Activated naive CD8-positive, alpha-beta T cell treated with anti-CD3 and anti-CD28 coated beads for 36 hours (primary cell): ENCODE measurements around the gene CHDH. TPM values are rescaled to one million over a fixed set of nuclear protein-coding genes. Genes with fewer than 3 reads are reported as not detected.

ENCODE experiments used
- DNase-seq: peaks from one replicate; pipeline ENCODE4 v3.0.0; 2021
- H3K27ac Mint-ChIP-seq: one replicate; pipeline ENCODE4 v1.8.0; 2022; ENCODE audit warnings: mild to moderate bottlenecking, moderate library complexity, mixed read lengths
- H3K27me3 Mint-ChIP-seq: one replicate; pipeline ENCODE4 v1.8.0; 2022; ENCODE audit warnings: mild to moderate bottlenecking, mixed read lengths
- H3K36me3 Mint-ChIP-seq: one replicate; pipeline ENCODE4 v1.8.0; 2021; ENCODE audit warnings: mild to moderate bottlenecking, mixed read lengths
- H3K4me1 Mint-ChIP-seq: one replicate; pipeline ENCODE4 v1.8.0; 2021; ENCODE audit warnings: mixed read lengths
- H3K4me3 Mint-ChIP-seq: one replicate; pipeline ENCODE4 v1.8.0; 2022; ENCODE audit warnings: mild to moderate bottlenecking, moderate library complexity, mixed read lengths
- H3K9me3 Mint-ChIP-seq: one replicate; pipeline ENCODE4 v1.8.0; 2022; ENCODE audit warnings: mixed read lengths
- total RNA-seq, 2 experiments: library from RNA; stranded (reverse); gene quantifications; one replicate each; pipeline ENCODE4 v1.2.3, GENCODE V29; 2021

Gene CHDH
- total RNA-seq, 2 experiments from 2014 or later, result 0.08 to 0.10 TPM

- Mint-ChIP-seq H3K27me3 (peaks cover 4% of the 10 kb centered on the region), H3K27ac (no peak overlapping the region), H3K9me3 (no peaks in the 10 kb centered on the region), H3K36me3 (no peaks in the 10 kb centered on the region), H3K4me1 (no peaks in the 10 kb centered on the region), H3K4me3 (no peak overlapping the region)
- DNase-seq, result no peak
These were observed 33.8 kb downstream of the CHDH start for GRCh38 chr3:53812434-53812833.

- no peaks in the 10 kb centered on the region for H3K36me3 Mint-ChIP-seq
- no peak overlapping the region for H3K27ac Mint-ChIP-seq
- H3K4me3 Mint-ChIP-seq, result no peak overlapping the region
- no peaks in the 10 kb centered on the region for H3K4me1 Mint-ChIP-seq
- H3K27me3 Mint-ChIP-seq, result peaks cover 4% of the 10 kb centered on the region
- DNase-seq, result no peak
- no peaks in the 10 kb centered on the region for H3K9me3 Mint-ChIP-seq
These were observed 34.9 kb downstream of the CHDH start for GRCh38 chr3:53811143-53811927.

- H3K27ac Mint-ChIP-seq, result no peak overlapping the region
- H3K4me3 Mint-ChIP-seq, result no peak overlapping the region
- H3K36me3 Mint-ChIP-seq, result no peaks in the 10 kb centered on the region
- no peak for DNase-seq
- no peaks in the 10 kb centered on the region for H3K4me1 Mint-ChIP-seq
- H3K9me3 Mint-ChIP-seq, result no peaks in the 10 kb centered on the region
- peaks cover 4% of the 10 kb centered on the region for H3K27me3 Mint-ChIP-seq
These were observed 36.3 kb downstream of the CHDH start for GRCh38 chr3:53809764-53810400.

GRCh38 chr3:53809267-53809666 is 37.0 kb downstream of the CHDH start:
- no peak overlapping the region for H3K4me3 Mint-ChIP-seq
- H3K27ac Mint-ChIP-seq, result no peak overlapping the region
- H3K4me1 Mint-ChIP-seq, result no peaks in the 10 kb centered on the region
- H3K9me3 Mint-ChIP-seq, result no peaks in the 10 kb centered on the region
- peaks cover 4% of the 10 kb centered on the region for H3K27me3 Mint-ChIP-seq
- no peak for DNase-seq
- H3K36me3 Mint-ChIP-seq, result no peaks in the 10 kb centered on the region

GRCh38 chr3:53808496-53808895 is 37.7 kb downstream of the CHDH start:
- no peaks in the 10 kb centered on the region for H3K36me3 Mint-ChIP-seq
- H3K4me1 Mint-ChIP-seq, result no peaks in the 10 kb centered on the region
- H3K27me3 Mint-ChIP-seq, result peaks cover 4% of the 10 kb centered on the region
- no peak overlapping the region for H3K4me3 Mint-ChIP-seq
- H3K27ac Mint-ChIP-seq, result no peak overlapping the region
- no peaks in the 10 kb centered on the region for H3K9me3 Mint-ChIP-seq
- no peak for DNase-seq

- Mint-ChIP-seq H3K9me3 (no peaks in the 10 kb centered on the region), H3K27me3 (peaks cover 4% of the 10 kb centered on the region), H3K4me3 (no peak overlapping the region), H3K36me3 (no peaks in the 10 kb centered on the region), H3K27ac (no peak overlapping the region), H3K4me1 (no peaks in the 10 kb centered on the region)
- DNase-seq, result no peak
These were observed 39.0 kb downstream of the CHDH start for GRCh38 chr3:53807117-53807810.

GRCh38 chr3:53806182-53807116 is 39.8 kb downstream of the CHDH start:
- Mint-ChIP-seq H3K36me3 (no peaks in the 10 kb centered on the region), H3K27me3 (peaks cover 4% of the 10 kb centered on the region), H3K4me3 (no peak overlapping the region), H3K4me1 (no peaks in the 10 kb centered on the region), H3K27ac (no peak overlapping the region), H3K9me3 (no peaks in the 10 kb centered on the region)
- DNase-seq, result no peak

- no peak overlapping the region for H3K27ac Mint-ChIP-seq
- DNase-seq, result no peak
- no peaks in the 10 kb centered on the region for H3K36me3 Mint-ChIP-seq
- H3K4me1 Mint-ChIP-seq, result no peaks in the 10 kb centered on the region
- H3K27me3 Mint-ChIP-seq, result peaks cover 4% of the 10 kb centered on the region
- H3K4me3 Mint-ChIP-seq, result no peak overlapping the region
- H3K9me3 Mint-ChIP-seq, result no peaks in the 10 kb centered on the region
These were observed 40.6 kb downstream of the CHDH start for GRCh38 chr3:53805463-53806159.

GRCh38 chr3:53804697-53805462 is 41.3 kb downstream of the CHDH start:
- Mint-ChIP-seq H3K27me3 (peaks cover 4% of the 10 kb centered on the region), H3K4me1 (no peaks in the 10 kb centered on the region), H3K27ac (no peak overlapping the region), H3K36me3 (no peaks in the 10 kb centered on the region), H3K4me3 (no peak overlapping the region), H3K9me3 (no peaks in the 10 kb centered on the region)
- DNase-seq, result no peak

GRCh38 chr3:53803816-53804695 is 42.2 kb downstream of the CHDH start:
- Mint-ChIP-seq H3K4me1 (no peaks in the 10 kb centered on the region), H3K27ac (no peak overlapping the region)
- no peak for DNase-seq

GRCh38 chr3:53803124-53803815 is 42.9 kb downstream of the CHDH start:
- Mint-ChIP-seq H3K27me3 (peaks cover under 1% of the 10 kb centered on the region), H3K4me1 (no peaks in the 10 kb centered on the region)

More at GRCh38 chr3:53803816-53804695, 42.2 kb downstream of the CHDH start:
- Mint-ChIP-seq H3K36me3 (no peaks in the 10 kb centered on the region), H3K9me3 (no peaks in the 10 kb centered on the region), H3K27me3 (peaks cover 4% of the 10 kb centered on the region), H3K4me3 (no peak overlapping the region)

GRCh38 chr3:53802256-53802880 is 43.9 kb downstream of the CHDH start:
- no peaks in the 10 kb centered on the region for H3K4me1 Mint-ChIP-seq
- no peak overlapping the region for H3K4me3 Mint-ChIP-seq
- H3K36me3 Mint-ChIP-seq, result no peaks in the 10 kb centered on the region
- H3K27me3 Mint-ChIP-seq, result no peaks in the 10 kb centered on the region
- H3K9me3 Mint-ChIP-seq, result no peaks in the 10 kb centered on the region
- no peak overlapping the region for H3K27ac Mint-ChIP-seq
- DNase-seq, result no peak

More at GRCh38 chr3:53803124-53803815, 42.9 kb downstream of the CHDH start:
- no peak overlapping the region for H3K27ac Mint-ChIP-seq
- no peaks in the 10 kb centered on the region for H3K9me3 Mint-ChIP-seq
- no peaks in the 10 kb centered on the region for H3K36me3 Mint-ChIP-seq
- no peak for DNase-seq
- no peak overlapping the region for H3K4me3 Mint-ChIP-seq
